ENCODE measurements around the gene TANGO2.

DNA sequence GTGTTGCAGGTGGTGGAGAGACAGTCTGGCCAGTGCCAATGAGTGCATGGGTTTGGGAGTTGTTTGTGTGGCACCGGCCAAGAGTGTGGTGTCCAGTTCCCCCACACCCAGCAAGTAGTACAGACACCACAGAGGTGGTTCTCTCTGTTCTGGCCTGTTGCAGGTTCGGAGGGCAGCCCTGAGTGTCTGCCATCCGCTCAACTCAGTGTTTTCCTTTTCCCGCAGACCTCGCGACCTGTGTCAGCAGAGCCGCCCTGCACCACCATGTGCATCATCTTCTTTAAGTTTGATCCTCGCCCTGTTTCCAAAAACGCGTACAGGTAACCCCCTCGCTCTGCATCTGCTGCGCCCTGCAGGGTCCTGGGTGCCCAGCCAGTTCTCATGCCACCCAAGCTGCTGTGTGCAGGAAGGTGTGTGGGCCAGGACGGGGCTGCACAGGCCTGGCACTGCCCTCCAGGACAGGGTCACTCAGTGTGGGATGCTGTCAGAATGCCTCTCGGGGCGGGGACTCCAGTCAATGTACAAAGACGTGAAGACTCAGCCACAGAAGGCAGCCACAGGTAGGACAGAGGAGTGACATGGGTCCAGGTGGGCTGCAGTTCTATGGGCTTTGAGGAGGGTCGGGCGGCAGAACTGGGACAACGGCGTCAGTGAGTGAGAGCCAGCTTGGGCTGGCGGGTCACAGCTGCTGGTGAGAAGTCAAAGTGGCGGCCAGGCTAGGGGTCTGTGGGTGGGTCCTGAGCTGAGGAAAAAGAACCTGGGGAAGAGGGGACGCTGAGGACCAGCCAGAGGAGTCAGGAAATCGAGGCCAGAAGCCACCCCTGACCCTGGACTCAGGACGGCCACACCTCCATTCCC is 15.9 kb downstream of the TANGO2 start:
- TF ChIP-seq, protein P1, sequence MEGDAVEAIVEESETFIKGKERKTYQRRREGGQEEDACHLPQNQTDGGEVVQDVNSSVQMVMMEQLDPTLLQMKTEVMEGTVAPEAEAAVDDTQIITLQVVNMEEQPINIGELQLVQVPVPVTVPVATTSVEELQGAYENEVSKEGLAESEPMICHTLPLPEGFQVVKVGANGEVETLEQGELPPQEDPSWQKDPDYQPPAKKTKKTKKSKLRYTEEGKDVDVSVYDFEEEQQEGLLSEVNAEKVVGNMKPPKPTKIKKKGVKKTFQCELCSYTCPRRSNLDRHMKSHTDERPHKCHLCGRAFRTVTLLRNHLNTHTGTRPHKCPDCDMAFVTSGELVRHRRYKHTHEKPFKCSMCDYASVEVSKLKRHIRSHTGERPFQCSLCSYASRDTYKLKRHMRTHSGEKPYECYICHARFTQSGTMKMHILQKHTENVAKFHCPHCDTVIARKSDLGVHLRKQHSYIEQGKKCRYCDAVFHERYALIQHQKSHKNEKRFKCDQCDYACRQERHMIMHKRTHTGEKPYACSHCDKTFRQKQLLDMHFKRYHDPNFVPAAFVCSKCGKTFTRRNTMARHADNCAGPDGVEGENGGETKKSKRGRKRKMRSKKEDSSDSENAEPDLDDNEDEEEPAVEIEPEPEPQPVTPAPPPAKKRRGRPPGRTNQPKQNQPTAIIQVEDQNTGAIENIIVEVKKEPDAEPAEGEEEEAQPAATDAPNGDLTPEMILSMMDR (IDR thresholded peaks at IDR 0.05): no peak
- no peak for TF ChIP-seq POLR2A (IDR thresholded peaks at IDR 0.05)

Measured in adrenal gland (tissue), 5 donors.